SW480 (cell line): ENCODE measurements around the gene HEY2.
A peak's percentile ranks its signal among the peaks of the same experiment; 100 is the strongest.

Source experiments
- DNase-seq: peaks from one replicate; pipeline ENCODE4 v3.0.0-alpha.2; 2016; ENCODE audit warnings: low spot score

Gene HEY2

GRCh38 chr6:125745281-125746018 is 4.0 kb upstream of the HEY2 start:
- DNase-seq, result peak; percentile 23

- DNase-seq, result no peak
Measured at GRCh38 chr6:125746019-125746414, 3.4 kb upstream of the HEY2 start.

- peak; percentile 87 for DNase-seq
Measured at GRCh38 chr6:125746731-125747588, 2.5 kb upstream of the HEY2 start.

- DNase-seq, result peak; percentile 76
Measured at GRCh38 chr6:125747589-125748405, 1.6 kb upstream of the HEY2 start.

- peak; percentile 56 for DNase-seq
Measured at GRCh38 chr6:125748406-125749172, 843 bp upstream of the HEY2 start.

GRCh38 chr6:125749865-125750691 is 646 bp downstream of the HEY2 start:
- DNase-seq, result peak; percentile 46

GRCh38 chr6:125750692-125751333 is 1.4 kb downstream of the HEY2 start:
- DNase-seq, result no peak

GRCh38 chr6:125751334-125751916 is 2.0 kb downstream of the HEY2 start:
- no peak for DNase-seq

- no peak for DNase-seq
Measured at GRCh38 chr6:125752773-125753172, 3.3 kb downstream of the HEY2 start.

- no peak for DNase-seq
Measured at GRCh38 chr6:125753218-125753936, 3.9 kb downstream of the HEY2 start.

- DNase-seq, result no peak
Measured at GRCh38 chr6:125753937-125754259, 4.5 kb downstream of the HEY2 start.

GRCh38 chr6:125754566-125754965 is 5.1 kb downstream of the HEY2 start:
- DNase-seq, result no peak

GRCh38 chr6:125759184-125759902 is 9.9 kb downstream of the HEY2 start:
- DNase-seq, result no peak

GRCh38 chr6:125759959-125760457 is 10.6 kb downstream of the HEY2 start:
- DNase-seq, result no peak

- DNase-seq, result peak; percentile 66
Measured at GRCh38 chr6:125764121-125764671, 14.8 kb downstream of the HEY2 start.

- DNase-seq, result no peak
Measured at GRCh38 chr6:125765944-125766343, 16.5 kb downstream of the HEY2 start.

GRCh38 chr6:125766641-125767040 is 17.2 kb downstream of the HEY2 start:
- DNase-seq, result no peak

GRCh38 chr6:125769147-125769783 is 19.8 kb downstream of the HEY2 start:
- DNase-seq, result no peak
